Bronchial epithelial cell (primary cell): ENCODE measurements around the gene CTRL. TPM values are rescaled to one million over a fixed set of nuclear protein-coding genes. Genes with fewer than 3 reads are reported as not detected.
A peak's percentile ranks its signal among the peaks of the same experiment; 100 is the strongest.

ENCODE experiments used
- DNase-seq: peaks from one replicate; pipeline ENCODE4 v3.0.0-alpha.2; 2010; ENCODE audit warnings: low read depth
- FAIRE-seq: peaks from 2 replicates; lab custom pipeline; 2011; peaks lifted over from hg19 to GRCh38; lab: Jason Lieb, UNC
- H3K27me3 ChIP-seq: 2 replicates; pipeline ENCODE4 v1.5.1; 2011; ENCODE audit warnings: low read length; ENCODE audit not compliant: control insufficient read depth, insufficient read depth
- H3K36me3 ChIP-seq: 2 replicates; pipeline ENCODE4 v1.5.1; 2011; ENCODE audit warnings: low read length; ENCODE audit not compliant: control insufficient read depth, insufficient read depth
- H3K4me3 ChIP-seq: 2 replicates; pipeline ENCODE4 v1.5.1; 2011; ENCODE audit warnings: mild to moderate bottlenecking, low read depth, low read length, control low read depth
- total RNA-seq: library from RNA; depleted of rRNA; stranded (reverse); fragments of >200 nt; gene quantifications from 2 replicates; pipeline ENCODE4 v1.2.1, GENCODE V29; 2014
- TF ChIP-seq, protein P1 (sequence below): IDR thresholded peaks from 2 replicates; pipeline ENCODE4 v1.5.1; 2011; ENCODE audit warnings: mild to moderate bottlenecking, moderate library complexity, low read length, control low read depth, inconsistent platforms; ENCODE audit not compliant: insufficient read depth, severe bottlenecking

The CTRL gene
- total RNA-seq, 1 donor from 2014 or later = 0.26 TPM

DNA sequence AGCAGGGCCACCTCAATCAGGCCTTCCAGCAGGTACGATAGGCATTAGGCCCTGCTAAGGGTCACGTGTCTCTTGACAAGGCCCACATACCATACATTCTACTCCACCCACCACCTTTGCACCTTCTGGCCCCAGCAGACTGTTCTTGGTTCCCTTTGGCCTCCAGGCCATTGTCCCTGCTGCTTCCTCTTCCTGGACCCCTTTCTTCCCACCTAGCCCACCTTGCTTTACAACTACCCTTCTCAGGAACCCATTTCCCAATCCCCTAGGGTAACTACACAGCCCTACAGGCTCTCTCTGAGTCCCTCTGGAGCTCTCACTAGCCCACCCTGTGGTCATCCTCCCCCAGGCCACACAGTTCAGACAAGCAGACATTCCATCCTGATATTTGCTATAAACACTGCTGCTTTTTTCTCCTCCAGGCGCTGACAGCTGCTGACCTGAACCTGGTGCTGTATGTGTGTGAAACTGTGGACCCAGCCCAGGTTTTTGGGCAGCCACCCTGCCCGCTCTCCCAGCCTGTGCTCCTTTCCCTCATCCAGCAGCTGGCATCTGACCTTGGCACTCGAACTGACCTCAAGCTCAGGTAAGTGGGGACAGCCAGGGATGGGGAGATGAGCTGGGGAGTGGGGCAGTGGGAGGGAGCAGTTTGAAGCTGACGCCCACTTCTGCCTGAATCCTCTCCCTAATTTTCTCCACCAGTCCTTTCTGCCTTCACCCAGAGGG is 48.4 kb downstream of the CTRL start:
- TF ChIP-seq, protein P1, sequence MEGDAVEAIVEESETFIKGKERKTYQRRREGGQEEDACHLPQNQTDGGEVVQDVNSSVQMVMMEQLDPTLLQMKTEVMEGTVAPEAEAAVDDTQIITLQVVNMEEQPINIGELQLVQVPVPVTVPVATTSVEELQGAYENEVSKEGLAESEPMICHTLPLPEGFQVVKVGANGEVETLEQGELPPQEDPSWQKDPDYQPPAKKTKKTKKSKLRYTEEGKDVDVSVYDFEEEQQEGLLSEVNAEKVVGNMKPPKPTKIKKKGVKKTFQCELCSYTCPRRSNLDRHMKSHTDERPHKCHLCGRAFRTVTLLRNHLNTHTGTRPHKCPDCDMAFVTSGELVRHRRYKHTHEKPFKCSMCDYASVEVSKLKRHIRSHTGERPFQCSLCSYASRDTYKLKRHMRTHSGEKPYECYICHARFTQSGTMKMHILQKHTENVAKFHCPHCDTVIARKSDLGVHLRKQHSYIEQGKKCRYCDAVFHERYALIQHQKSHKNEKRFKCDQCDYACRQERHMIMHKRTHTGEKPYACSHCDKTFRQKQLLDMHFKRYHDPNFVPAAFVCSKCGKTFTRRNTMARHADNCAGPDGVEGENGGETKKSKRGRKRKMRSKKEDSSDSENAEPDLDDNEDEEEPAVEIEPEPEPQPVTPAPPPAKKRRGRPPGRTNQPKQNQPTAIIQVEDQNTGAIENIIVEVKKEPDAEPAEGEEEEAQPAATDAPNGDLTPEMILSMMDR = no peak
- no peak for FAIRE-seq
- Histone ChIP-seq H3K4me3 (no peak overlapping the region), H3K36me3 (peaks cover 47% of the 10 kb centered on the region), H3K27me3 (no peaks in the 10 kb centered on the region)
- DNase-seq = no peak

DNA sequence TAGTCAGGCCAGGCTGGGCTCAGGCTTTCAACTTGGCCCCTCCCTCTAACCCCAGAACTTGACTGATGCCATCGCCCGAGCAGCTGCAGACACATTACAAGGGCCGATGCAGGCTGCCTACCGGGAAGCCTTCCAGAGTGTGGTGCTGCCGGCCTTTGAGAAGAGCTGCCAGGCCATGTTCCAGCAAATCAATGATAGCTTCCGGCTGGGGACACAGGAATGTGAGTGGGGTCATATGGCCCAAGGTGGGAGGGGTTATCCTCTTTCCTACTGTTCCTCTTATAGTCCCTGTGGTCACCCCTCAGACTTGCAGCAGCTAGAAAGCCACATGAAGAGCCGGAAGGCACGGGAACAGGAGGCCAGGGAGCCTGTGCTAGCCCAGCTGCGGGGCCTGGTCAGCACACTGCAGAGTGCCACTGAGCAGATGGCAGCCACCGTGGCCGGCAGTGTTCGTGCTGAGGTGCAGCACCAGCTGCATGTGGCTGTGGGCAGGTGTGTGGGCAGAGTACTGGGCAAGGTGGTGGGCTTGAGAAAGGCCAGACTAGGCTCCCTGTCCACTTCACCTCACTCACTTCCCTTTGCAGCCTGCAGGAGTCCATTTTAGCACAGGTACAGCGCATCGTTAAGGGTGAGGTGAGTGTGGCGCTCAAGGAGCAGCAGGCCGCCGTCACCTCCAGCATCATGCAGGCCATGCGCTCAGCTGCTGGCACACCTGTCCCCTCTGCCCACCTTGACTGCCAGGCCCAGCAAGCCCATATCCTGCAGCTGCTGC is 49.1 kb downstream of the CTRL start:
- FAIRE-seq (no peak), DNase-seq (no peak)
- no peaks in the 10 kb centered on the region for H3K27me3 ChIP-seq
- peaks cover 53% of the 10 kb centered on the region for H3K36me3 ChIP-seq
- TF ChIP-seq, protein P1 = no peak
- H3K4me3 ChIP-seq = no peak overlapping the region

DNA sequence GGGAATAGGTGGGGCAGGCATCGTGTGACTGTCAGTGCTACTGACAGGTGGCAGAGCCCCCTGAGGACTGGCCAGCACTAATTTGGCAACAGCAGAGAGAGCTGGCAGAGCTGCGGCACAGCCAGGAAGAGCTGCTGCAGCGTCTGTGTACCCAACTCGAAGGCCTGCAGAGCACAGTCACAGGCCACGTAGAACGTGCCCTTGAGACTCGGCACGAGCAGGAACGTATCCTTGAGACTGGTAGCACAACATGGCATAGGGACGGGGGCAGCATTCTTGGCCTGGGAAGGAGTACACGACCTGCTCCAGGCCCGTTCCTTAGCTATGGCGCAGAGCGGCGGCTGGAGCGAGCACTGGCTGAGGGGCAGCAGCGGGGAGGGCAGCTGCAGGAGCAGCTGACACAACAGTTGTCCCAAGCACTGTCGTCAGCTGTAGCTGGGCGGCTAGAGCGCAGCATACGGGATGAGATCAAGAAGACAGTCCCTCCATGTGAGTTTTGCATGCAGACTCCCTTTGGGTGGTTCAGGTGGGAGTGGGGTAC is 50.0 kb downstream of the CTRL start:
- FAIRE-seq = peak; percentile 81

DNA sequence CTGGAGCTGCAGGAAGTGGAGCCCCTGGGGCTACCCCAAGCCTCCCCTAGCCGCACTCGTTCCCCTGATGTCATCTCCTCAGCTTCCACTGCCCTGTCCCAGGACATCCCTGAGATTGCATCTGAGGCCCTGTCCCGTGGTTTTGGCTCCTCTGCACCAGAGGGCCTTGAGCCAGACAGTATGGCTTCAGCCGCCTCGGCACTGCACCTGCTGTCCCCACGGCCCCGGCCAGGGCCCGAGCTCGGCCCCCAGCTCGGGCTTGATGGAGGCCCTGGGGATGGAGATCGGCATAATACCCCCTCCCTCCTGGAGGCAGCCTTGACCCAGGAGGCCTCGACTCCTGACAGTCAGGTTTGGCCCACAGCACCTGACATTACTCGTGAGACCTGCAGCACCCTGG is 51.1 kb downstream of the CTRL start:
- DNase-seq (no peak), FAIRE-seq (no peak)
- TF ChIP-seq, protein P1 = no peak
- Histone ChIP-seq H3K27me3 (no peaks in the 10 kb centered on the region), H3K4me3 (no peak overlapping the region), H3K36me3 (peaks cover 57% of the 10 kb centered on the region)

More for the DNA sequence above, 50.0 kb downstream of the CTRL start:
- TF ChIP-seq, protein P1 = no peak
- Histone ChIP-seq H3K4me3 (no peak overlapping the region), H3K36me3 (peaks cover 59% of the 10 kb centered on the region), H3K27me3 (no peaks in the 10 kb centered on the region)
- no peak for DNase-seq

DNA sequence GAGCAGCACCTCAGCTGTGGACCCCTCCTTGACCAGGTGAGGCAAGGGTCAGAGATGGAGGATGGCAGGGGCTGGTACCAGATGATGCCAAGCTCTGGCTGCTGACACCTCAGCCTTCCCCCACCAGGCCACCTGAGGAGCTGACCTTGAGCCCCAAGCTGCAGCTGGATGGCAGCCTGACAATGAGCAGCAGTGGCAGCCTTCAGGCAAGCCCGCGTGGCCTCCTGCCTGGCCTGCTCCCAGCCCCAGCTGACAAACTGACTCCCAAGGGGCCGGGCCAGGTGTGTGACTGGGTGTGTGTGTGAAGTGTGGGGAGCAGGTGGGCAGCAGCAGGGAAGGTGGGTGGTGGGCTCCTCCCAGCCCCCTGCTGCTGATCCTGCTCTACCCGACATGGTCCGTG is 51.7 kb downstream of the CTRL start:
- no peaks in the 10 kb centered on the region for H3K27me3 ChIP-seq
- no peak overlapping the region for H3K4me3 ChIP-seq
- TF ChIP-seq, protein P1 = no peak
- FAIRE-seq = no peak
- peaks cover 57% of the 10 kb centered on the region for H3K36me3 ChIP-seq
- no peak for DNase-seq

Other genes starting within 250 kb of the CTRL start
- gene GFOD2, start 212.5 kb downstream of the CTRL start, total RNA-seq = 17.9 and 23.6 TPM in 2 replicates
- gene RANBP10, start 125.3 kb downstream of the CTRL start, total RNA-seq = 2.6 and 3.3 TPM in 2 replicates
- gene TSNAXIP1, start 125.0 kb downstream of the CTRL start, total RNA-seq = under 0.01 and 0.13 TPM in 2 replicates
- gene THAP11, start 89.5 kb downstream of the CTRL start, total RNA-seq = 22.1 and 34.2 TPM in 2 replicates
- gene NUTF2, start 84.9 kb downstream of the CTRL start, total RNA-seq = 42.6 and 98.6 TPM in 2 replicates
- 10.3 and 10.9 TPM in 2 replicates for gene CENPT, start 84.2 kb downstream of the CTRL start, total RNA-seq
- gene EDC4, start 58.8 kb downstream of the CTRL start, total RNA-seq = 26.9 and 35.6 TPM in 2 replicates
- not detected in 2 replicates for gene NRN1L, start 47.0 kb downstream of the CTRL start, total RNA-seq
- gene PSKH1, start 38.6 kb downstream of the CTRL start, total RNA-seq = 13.2 and 15.5 TPM in 2 replicates
- gene PSMB10, start 5.0 kb upstream of the CTRL start, total RNA-seq = 16.3 and 23.7 TPM in 2 replicates
- 1.6 and 1.7 TPM in 2 replicates for gene LCAT, start 12.3 kb upstream of the CTRL start, total RNA-seq
- 20.5 and 35.2 TPM in 2 replicates for gene SLC12A4, start 36.8 kb upstream of the CTRL start, total RNA-seq
- not detected in 2 replicates for gene DPEP3, start 48.6 kb upstream of the CTRL start, total RNA-seq
- not detected in 2 replicates for gene DPEP2, start 67.6 kb upstream of the CTRL start, total RNA-seq
- gene DPEP2NB, start 84.0 kb upstream of the CTRL start, total RNA-seq = not detected in 2 replicates
- gene DDX28, start 91.4 kb upstream of the CTRL start, total RNA-seq = 10.9 and 16.3 TPM in 2 replicates
- 23.7 and 24.1 TPM in 2 replicates for gene DUS2, start 91.4 kb upstream of the CTRL start, total RNA-seq
- gene NFATC3, start 153.5 kb upstream of the CTRL start, total RNA-seq = 5.6 and 5.8 TPM in 2 replicates